ENCODE measurements around the gene FHAD1. TPM values are rescaled to one million over a fixed set of nuclear protein-coding genes. Genes with fewer than 3 reads are reported as not detected.

FHAD1 gene
- total RNA-seq, 1 donor from 2014 or later = not detected

DNA sequence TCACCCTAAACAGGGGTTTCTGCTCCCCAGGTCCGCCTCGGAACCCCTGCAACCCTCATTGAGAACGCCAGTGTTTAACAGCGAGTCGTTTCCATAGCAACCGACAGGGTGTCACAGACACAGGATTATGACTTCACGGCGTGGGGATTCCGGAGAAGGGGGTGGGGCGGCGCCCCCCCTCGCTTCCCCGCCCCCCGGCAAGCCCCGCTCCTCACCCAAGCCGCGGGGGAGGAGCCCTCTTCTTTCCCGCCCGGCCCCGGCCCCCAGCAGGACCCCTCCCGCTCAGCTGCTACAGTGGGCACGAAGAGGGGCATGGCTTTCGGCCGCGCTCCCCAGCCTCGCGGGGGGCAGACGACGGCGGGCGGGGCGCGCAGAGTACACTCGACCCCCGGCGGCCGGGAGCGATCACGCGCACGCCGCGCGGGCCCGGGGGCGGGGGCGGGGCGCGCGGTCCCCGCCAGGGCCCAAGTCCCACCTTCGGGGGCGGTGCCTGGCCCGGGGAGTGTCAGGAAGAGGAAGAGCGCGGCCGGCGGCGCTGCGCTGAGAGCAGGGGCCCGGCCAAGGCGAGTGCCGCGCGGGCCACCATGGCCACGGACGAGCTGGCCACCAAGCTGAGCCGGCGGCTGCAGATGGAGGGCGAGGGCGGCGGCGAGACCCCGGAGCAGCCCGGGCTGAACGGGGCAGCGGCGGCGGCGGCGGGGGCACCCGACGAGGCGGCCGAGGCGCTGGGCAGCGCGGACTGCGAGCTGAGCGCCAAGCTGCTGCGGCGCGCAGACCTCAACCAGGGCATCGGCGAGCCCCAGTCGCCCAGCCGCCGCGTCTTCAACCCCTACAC lies 162.6 kb downstream of the FHAD1 start, which contains the start of gene EFHD2:
Gene EFHD2 (plus strand): TSS at position 501 of the 835 bp plus-strand sequence. CDS start 84 bp downstream, at position 585.
- H3K27me3 ChIP-seq (ENCODE audit: control insufficient read depth, insufficient read depth, low read length) = no peaks in the 10 kb centered on the region
- DNase-seq (ENCODE audit: low read depth) (peak; percentile 53), FAIRE-seq (no peak)
- H3K36me3 ChIP-seq (ENCODE audit: control insufficient read depth, insufficient read depth, low read length) = peaks cover 8% of the 10 kb centered on the region
- H3K4me3 ChIP-seq (ENCODE audit: low read depth, low read length) = peak within 1 kb of the TSS; percentile 86
- TF ChIP-seq, protein P1, sequence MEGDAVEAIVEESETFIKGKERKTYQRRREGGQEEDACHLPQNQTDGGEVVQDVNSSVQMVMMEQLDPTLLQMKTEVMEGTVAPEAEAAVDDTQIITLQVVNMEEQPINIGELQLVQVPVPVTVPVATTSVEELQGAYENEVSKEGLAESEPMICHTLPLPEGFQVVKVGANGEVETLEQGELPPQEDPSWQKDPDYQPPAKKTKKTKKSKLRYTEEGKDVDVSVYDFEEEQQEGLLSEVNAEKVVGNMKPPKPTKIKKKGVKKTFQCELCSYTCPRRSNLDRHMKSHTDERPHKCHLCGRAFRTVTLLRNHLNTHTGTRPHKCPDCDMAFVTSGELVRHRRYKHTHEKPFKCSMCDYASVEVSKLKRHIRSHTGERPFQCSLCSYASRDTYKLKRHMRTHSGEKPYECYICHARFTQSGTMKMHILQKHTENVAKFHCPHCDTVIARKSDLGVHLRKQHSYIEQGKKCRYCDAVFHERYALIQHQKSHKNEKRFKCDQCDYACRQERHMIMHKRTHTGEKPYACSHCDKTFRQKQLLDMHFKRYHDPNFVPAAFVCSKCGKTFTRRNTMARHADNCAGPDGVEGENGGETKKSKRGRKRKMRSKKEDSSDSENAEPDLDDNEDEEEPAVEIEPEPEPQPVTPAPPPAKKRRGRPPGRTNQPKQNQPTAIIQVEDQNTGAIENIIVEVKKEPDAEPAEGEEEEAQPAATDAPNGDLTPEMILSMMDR (IDR thresholded peaks at IDR 0.05; ENCODE audit: insufficient read depth, low read length, severe bottlenecking) = no peak

DNA sequence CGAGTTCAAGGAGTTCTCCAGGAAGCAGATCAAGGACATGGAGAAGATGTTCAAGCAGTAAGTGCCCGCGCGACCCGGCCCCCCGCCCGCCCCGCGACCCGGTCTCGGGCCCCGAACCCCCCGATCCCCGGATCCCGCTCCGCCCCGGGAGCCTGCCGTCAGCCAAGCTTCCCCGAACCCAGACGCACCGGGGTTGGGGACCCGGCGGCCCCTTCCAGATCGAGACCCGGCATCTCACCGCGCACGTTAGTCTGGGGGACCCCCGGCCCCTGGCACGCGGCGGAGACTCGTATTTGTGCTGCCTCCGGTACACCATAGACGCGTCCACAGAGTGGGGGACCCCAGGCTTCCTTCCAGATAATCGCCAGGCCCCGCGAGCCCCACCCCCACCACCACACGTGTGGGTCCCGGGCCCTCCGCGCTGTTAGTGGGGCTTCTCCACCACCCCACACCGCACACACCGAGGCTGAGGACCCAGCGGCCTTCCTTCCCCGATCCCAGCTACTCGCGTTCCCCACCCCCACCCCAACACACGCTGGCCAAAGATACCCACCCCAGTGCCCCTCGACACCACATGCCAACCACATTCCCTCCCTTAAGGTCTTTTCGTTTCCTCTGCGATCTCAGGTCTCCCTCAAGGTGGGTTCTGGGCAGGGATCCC lies 163.3 kb downstream of the FHAD1 start:
- TF ChIP-seq, protein P1 (IDR thresholded peaks at IDR 0.05; ENCODE audit: insufficient read depth, low read length, severe bottlenecking) = no peak
- FAIRE-seq = no peak
- DNase-seq (ENCODE audit: low read depth) = no peak
- Histone ChIP-seq H3K4me3 (ENCODE audit: low read depth, low read length) (peak overlapping the region; percentile 86), H3K36me3 (ENCODE audit: control insufficient read depth, insufficient read depth, low read length) (peaks cover 8% of the 10 kb centered on the region), H3K27me3 (ENCODE audit: control insufficient read depth, insufficient read depth, low read length) (no peaks in the 10 kb centered on the region)

DNA sequence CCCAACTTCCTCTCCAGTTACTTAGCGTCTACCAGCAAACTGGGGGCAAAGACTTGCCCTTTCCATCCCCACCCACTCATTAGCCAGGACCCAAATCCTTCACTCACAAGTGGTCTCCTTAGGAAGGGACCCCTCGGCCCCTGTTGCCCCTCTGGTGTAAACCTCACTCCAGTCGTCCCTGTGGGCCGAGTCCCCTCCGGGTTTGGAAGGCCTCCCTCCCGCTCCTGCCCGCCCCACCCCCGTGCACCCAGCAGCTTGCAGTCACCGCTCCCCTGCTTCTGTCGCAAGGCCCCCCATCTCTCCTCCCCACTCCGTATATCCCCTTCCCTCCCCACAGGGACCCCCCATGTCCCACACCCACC lies 163.8 kb downstream of the FHAD1 start:
- no peak for FAIRE-seq
- DNase-seq (ENCODE audit: low read depth) = no peak
- peak overlapping the region; percentile 86 for H3K4me3 ChIP-seq (ENCODE audit: low read depth, low read length)
- H3K27me3 ChIP-seq (ENCODE audit: control insufficient read depth, insufficient read depth, low read length) = no peaks in the 10 kb centered on the region
- H3K36me3 ChIP-seq (ENCODE audit: control insufficient read depth, insufficient read depth, low read length) = peaks cover 9% of the 10 kb centered on the region
- TF ChIP-seq, protein P1 (IDR thresholded peaks at IDR 0.05; ENCODE audit: insufficient read depth, low read length, severe bottlenecking) = no peak

DNA sequence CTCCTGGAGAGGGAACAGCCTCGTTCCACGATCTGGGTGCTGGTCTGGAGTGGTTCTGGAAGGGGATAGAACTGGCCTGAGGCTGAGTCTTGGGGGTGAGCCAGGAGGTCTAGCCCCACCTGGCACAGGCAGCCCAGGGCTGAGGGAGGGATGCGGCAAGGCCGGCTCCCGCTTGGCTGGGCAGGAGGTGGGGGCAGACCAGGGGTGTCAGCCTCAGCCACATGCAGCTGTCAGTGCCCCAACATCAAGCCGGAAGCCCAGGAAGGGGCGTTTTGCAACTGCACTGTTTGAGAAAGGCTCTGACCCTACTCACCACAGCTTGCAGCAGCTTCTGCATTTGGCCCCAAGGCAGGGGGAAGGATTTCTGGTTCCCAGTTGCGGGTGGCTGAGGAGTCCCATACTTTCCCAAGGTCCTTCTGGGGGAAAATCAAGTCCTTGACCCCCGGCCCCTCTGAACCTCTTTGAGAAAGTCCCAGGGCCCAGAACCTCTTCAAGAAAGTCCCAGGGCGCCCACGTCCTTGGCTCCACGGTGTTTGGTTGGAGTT lies 164.6 kb downstream of the FHAD1 start:
- TF ChIP-seq, protein P1 (IDR thresholded peaks at IDR 0.05; ENCODE audit: insufficient read depth, low read length, severe bottlenecking) = no peak
- H3K27me3 ChIP-seq (ENCODE audit: control insufficient read depth, insufficient read depth, low read length) = no peaks in the 10 kb centered on the region
- DNase-seq (ENCODE audit: low read depth) (no peak), FAIRE-seq (no peak)
- peaks cover 9% of the 10 kb centered on the region for H3K36me3 ChIP-seq (ENCODE audit: control insufficient read depth, insufficient read depth, low read length)
- peak overlapping the region; percentile 86 for H3K4me3 ChIP-seq (ENCODE audit: low read depth, low read length)

DNA sequence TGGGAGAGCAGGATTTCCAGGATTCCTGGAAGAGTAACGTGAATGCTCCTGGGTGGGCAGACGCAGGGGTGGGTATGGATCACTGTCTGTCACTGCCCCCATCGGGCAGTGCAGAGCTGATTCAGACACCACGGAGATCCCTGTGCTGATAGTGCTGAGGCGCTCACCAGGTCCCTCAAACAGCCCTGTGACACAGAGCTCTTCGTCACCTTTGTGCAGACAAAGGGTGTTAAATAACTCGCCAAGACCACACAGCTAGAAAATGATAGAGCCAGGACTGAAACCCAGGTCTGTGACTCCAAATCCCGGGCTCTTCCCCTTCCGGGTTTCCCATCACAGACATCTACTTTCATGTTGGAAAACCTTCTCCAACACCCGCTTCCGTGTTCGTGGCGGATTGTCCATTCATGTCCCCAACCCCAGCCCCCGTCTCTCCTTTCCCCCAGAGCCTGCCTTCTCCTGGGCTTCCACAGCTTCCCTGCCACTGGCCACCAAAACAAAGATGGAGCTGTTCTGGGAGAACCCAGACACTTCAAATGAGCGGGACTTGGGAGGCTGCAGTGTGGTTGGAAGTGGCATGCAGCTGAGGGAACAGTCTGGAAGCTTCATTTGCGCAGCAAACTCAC lies 165.3 kb downstream of the FHAD1 start:
- FAIRE-seq (no peak), DNase-seq (ENCODE audit: low read depth) (no peak)
- Histone ChIP-seq H3K27me3 (ENCODE audit: control insufficient read depth, insufficient read depth, low read length) (no peaks in the 10 kb centered on the region), H3K4me3 (ENCODE audit: low read depth, low read length) (peak overlapping the region; percentile 86), H3K36me3 (ENCODE audit: control insufficient read depth, insufficient read depth, low read length) (peaks cover 9% of the 10 kb centered on the region)
- TF ChIP-seq, protein P1 (IDR thresholded peaks at IDR 0.05; ENCODE audit: insufficient read depth, low read length, severe bottlenecking) = no peak

All from bronchial epithelial cell (primary cell).